ENCODE data around the gene KCNQ2.

KCNQ2 gene

GRCh38 chr20:63369724-63370617 is 102.5 kb downstream of the KCNQ2 start:
- no peak for DNase-seq (ENCODE audit: low read depth in 2 of 2)

GRCh38 chr20:63369024-63369530 is 103.4 kb downstream of the KCNQ2 start:
- no peak for DNase-seq (ENCODE audit: low read depth in 2 of 2)

GRCh38 chr20:63368151-63368550 is 104.3 kb downstream of the KCNQ2 start:
- no peak for DNase-seq (ENCODE audit: low read depth in 2 of 2)

GRCh38 chr20:63367446-63368055 is 104.9 kb downstream of the KCNQ2 start:
- no peak for DNase-seq (ENCODE audit: low read depth in 2 of 2)

- DNase-seq (ENCODE audit: low read depth in 2 of 2) = no peak
Observed at GRCh38 chr20:63366390-63367365, 105.8 kb downstream of the KCNQ2 start.

GRCh38 chr20:63365601-63366389 is 106.7 kb downstream of the KCNQ2 start:
- DNase-seq (ENCODE audit: low read depth in 2 of 2) = no peak

GRCh38 chr20:63364801-63365585 is 107.5 kb downstream of the KCNQ2 start:
- no peak for DNase-seq (ENCODE audit: low read depth in 2 of 2)

GRCh38 chr20:63363981-63364561 is 108.4 kb downstream of the KCNQ2 start:
- DNase-seq (ENCODE audit: low read depth in 2 of 2) = no peak

GRCh38 chr20:63363013-63363957 is 109.2 kb downstream of the KCNQ2 start:
- no peak for DNase-seq (ENCODE audit: low read depth in 2 of 2)

GRCh38 chr20:63362436-63363009 is 109.9 kb downstream of the KCNQ2 start:
- no peak for DNase-seq (ENCODE audit: low read depth in 2 of 2)

- DNase-seq (ENCODE audit: low read depth in 2 of 2) = no peak
Observed at GRCh38 chr20:63361519-63362435, 110.7 kb downstream of the KCNQ2 start.

- DNase-seq (ENCODE audit: low read depth in 2 of 2) = no peak
Observed at GRCh38 chr20:63360850-63361518, 111.5 kb downstream of the KCNQ2 start, which contains the start of gene CHRNA4. CHRNA4 (minus strand) TSS chr20:63361349; CDS start chr20:63361165, 184 bp downstream.

GRCh38 chr20:63359937-63360849 is 112.3 kb downstream of the KCNQ2 start:
- DNase-seq (ENCODE audit: low read depth in 2 of 2) = no peak

GRCh38 chr20:63359164-63359934 is 113.1 kb downstream of the KCNQ2 start:
- DNase-seq (ENCODE audit: low read depth in 2 of 2) = no peak

All from stimulated activated CD8-positive, alpha-beta memory T cell treated with anti-CD3 and anti-CD28 coated beads, Interleukin-15, amount 100 ng/mL, for 4 hours (primary cell).